Heart left ventricle (tissue), 16 donors: ENCODE results near the gene GPRC5D. TPM values are rescaled to one million over a fixed set of nuclear protein-coding genes. Genes with fewer than 3 reads are reported as not detected.

Experiments
- ATAC-seq, 4 donors: fragments of 200-7000 bp; cut with Tn5 transposase; one replicate each; pipeline ENCODE4 v1.9.1; 2020 to 2022; ENCODE audit warnings: moderate library complexity in 4 of 4, mild to moderate bottlenecking in 3 of 4, moderate number of reproducible peaks in 1 of 4
- DNase-seq, 5 donors: peaks; one replicate each; pipeline ENCODE4 v3.0.0-alpha.2; 2020
- H3K27ac ChIP-seq, 12 donors: fragments of 200-600 bp; sonication (generic) in 4 of 12; one replicate each; pipeline versions ENCODE4 v1.5.0 to v1.8.0; 2016 to 2022; ENCODE audit warnings: mild to moderate bottlenecking in 2 of 12
- H3K27me3 ChIP-seq, 9 donors: fragments of 200-600 bp; sonication (generic) in 2 of 9; one replicate each; pipeline versions ENCODE4 v1.5.1 to v1.8.0; 2016 to 2022; ENCODE audit warnings: mild to moderate bottlenecking in 3 of 9
- H3K36me3 ChIP-seq, 9 donors: fragments of 200-600 bp; sonication (generic) in 2 of 9; one replicate each; pipeline versions ENCODE4 v1.5.0 to v1.8.0; 2018 to 2022; ENCODE audit warnings: mild to moderate bottlenecking in 2 of 9
- H3K4me1 ChIP-seq, 12 donors: fragments of 200-600 bp; sonication (generic) in 4 of 12; one replicate each; pipeline versions ENCODE4 v1.5.0 to v1.8.0; 2016 to 2022; ENCODE audit warnings: mild to moderate bottlenecking in 3 of 12
- H3K4me3 ChIP-seq, 12 donors: fragments of 200-600 bp; sonication (generic) in 4 of 12; one replicate each; pipeline versions ENCODE4 v1.5.0 to v1.8.0; 2017 to 2022; ENCODE audit warnings: mild to moderate bottlenecking in 9 of 12, moderate library complexity in 4 of 12
- H3K9me3 ChIP-seq, 12 donors: fragments of 200-600 bp; sonication (generic) in 4 of 12; one replicate each; pipeline versions ENCODE4 v1.5.0 to v1.8.0; 2016 to 2022; ENCODE audit warnings: mild to moderate bottlenecking in 1 of 12
- POLR2A ChIP-seq, 2 donors: fragments of 450-650 bp; IDR thresholded peaks; one replicate each; pipeline ENCODE4 v1.6.1; 2017; ENCODE audit warnings: antibody characterized with exemption in 2 of 2, mild to moderate bottlenecking in 2 of 2, moderate library complexity in 2 of 2
- WGBS, 4 donors: extraction: QIAGEN DNeasy Blood & Tissue Kit in 2 of 4; methylation state at CpG; one replicate each; pipeline versions ENCODE4 v1.1.5 to v1.1.7; 2013 to 2018; 5-methylcytosine and 5-hydroxymethylcytosine counted together
- intact Hi-C, 10 donors: fragments of 100-400 bp; cut with DNase I; formaldehyde crosslinking; loops; one replicate each; pipeline versions ENCODE4 v1.11.1 to v1.14.2; 2022
- polyA plus RNA-seq, 2 donors: library from polyadenylated mRNA; stranded (reverse); fragments of 200-250 nt; gene quantifications; one replicate each; pipeline ENCODE4 v1.2.3, GENCODE V29; 2013
- total RNA-seq, 9 donors: library from RNA; depleted of rRNA in 2 of 9; stranded (reverse); fragments of >200 nt in 2 of 9; fragmentation: NEBNext Ultra II Directional in 3 of 9; extraction: Animal tissue kit (Norgen Biotek cat#: 25700) in 3 of 9; gene quantifications; one replicate each; pipeline versions ENCODE4 v1.1.0 to v1.2.4, GENCODE V29; 2016 to 2023
- TF ChIP-seq, protein P1 (sequence below), 12 donors: fragments of 200-600 bp; sonication (generic) in 4 of 12; IDR thresholded peaks; one replicate each; pipeline versions ENCODE4 v1.5.0 to v1.8.0; 2018 to 2022; ENCODE audit warnings: antibody characterized with exemption in 12 of 12, mild to moderate bottlenecking in 5 of 12
- donor health status: ischemic (EF 13 %, LVEDD 7.1; RV severe dilation, severe dysfunction).
- donor health status: healthy with polysubstance abuse.
- donor health status: DM: no; HTN: yes; CAD: no.
- donor health status: DM: no; HTN: no; CAD: no.
- donor health status: ischemic (EF 25% LVEDD 6.9; RV normal size, moderate dysfunction).
- donor health status: ischemic (EF 25% LVEDD 5.7; RV mildly dilated, moderate dysfunction).
- donor health status: healthy.
- donor health status: DM: yes; HTN: yes; CAD: no.
- donor health status: ischemic (EF 35%, LVEDD 5.7; RV mildly dilated, moderate dysfunction).
- donor health status: nonischemic (EF 11% LVEDD 7.7; RV severe dilation, severe dysfunction).
- donor health status: DM: yes; HTN: yes; CAD: no.
- donor health status: PGD.
- donor health status: ischemic (EF 29% LVEDD 5.4; RV normal size, mild dysfunction).
- donor health status: nonischemic (EF 23%, LVEDD 6.1; RV moderate dilation, normal function).

The GPRC5D gene
- total and polyA plus RNA-seq, 11 donors: 0.11 TPM; not detected in 10

DNA sequence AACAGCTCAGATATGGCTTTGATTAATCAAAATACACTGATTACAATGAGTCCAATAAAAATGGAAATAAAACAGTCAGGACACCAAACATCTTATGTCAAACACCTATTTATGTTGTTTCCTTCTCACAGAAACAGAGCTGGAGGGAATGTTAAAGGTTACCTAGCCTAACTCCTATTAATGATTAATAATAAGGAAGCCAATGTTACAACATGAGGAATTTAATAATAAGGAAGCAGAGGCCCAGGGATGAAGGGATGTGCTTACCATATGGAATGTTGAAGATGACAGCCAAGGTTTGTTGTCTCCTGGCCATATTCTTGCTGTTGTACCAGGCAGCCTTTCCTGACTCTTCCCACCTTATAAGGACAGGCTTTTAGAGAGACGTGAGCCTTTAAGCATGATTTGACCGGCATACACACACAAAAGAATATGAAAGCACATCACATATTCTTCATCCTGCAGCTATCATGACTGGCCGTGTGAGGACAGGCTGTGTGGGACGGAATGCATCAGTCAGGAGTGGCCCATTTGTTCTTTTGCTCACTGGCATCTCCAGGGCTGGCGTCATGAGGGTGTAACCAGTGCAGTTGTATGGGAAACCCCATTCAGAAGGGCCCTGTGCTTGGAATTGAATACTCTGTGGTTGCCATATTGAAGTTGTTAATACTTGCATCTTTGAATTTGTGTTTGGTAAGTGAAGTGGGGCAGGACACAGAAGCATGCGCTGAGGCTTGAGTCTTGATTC, 3.1 kb upstream of the GPRC5D start:
- DNase-seq: no peak
- H3K4me3 ChIP-seq: no peak overlapping the region
- no peak for ATAC-seq
- H3K9me3 ChIP-seq: no peaks in the 10 kb centered on the region
- 87 to 96% (median 96%) methylated on average over 6 of the region's 6 CpGs for WGBS, 4 donors
- no peaks in the 10 kb centered on the region for H3K27me3 ChIP-seq
- H3K4me1 ChIP-seq: no peaks in the 10 kb centered on the region
- H3K36me3 ChIP-seq: no peaks in the 10 kb centered on the region
- no peak overlapping the region for H3K27ac ChIP-seq
- intact Hi-C loops: no loop called here
- TF ChIP-seq POLR2A (IDR thresholded peaks at IDR 0.05): no peak
- TF ChIP-seq, protein P1, sequence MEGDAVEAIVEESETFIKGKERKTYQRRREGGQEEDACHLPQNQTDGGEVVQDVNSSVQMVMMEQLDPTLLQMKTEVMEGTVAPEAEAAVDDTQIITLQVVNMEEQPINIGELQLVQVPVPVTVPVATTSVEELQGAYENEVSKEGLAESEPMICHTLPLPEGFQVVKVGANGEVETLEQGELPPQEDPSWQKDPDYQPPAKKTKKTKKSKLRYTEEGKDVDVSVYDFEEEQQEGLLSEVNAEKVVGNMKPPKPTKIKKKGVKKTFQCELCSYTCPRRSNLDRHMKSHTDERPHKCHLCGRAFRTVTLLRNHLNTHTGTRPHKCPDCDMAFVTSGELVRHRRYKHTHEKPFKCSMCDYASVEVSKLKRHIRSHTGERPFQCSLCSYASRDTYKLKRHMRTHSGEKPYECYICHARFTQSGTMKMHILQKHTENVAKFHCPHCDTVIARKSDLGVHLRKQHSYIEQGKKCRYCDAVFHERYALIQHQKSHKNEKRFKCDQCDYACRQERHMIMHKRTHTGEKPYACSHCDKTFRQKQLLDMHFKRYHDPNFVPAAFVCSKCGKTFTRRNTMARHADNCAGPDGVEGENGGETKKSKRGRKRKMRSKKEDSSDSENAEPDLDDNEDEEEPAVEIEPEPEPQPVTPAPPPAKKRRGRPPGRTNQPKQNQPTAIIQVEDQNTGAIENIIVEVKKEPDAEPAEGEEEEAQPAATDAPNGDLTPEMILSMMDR (IDR thresholded peaks at IDR 0.05): no peak

DNA sequence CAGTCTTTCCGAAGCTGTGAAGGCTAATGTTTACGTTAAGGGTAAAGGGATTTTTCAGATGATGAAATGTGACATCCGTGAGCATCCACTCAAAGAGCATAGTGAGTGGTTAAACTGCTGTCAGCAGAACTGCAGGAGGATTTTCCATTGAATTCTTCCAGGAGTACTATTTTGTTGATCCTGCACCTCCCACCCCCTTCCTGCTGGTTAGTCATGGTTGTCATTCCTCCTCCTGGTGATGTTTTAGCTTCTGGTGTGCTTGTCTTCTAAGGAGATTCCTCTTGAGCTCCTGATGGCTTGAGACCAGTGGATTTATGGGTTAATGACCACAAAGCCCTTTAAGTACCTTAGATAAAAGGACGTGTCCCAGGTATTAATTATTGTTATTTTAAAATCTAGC, 2.4 kb upstream of the GPRC5D start:
- TF ChIP-seq, protein P1 (IDR thresholded peaks at IDR 0.05): no peak
- TF ChIP-seq POLR2A (IDR thresholded peaks at IDR 0.05): no peak
- ATAC-seq (no peak), DNase-seq (no peak)
- H3K4me1 ChIP-seq: no peaks in the 10 kb centered on the region
- whole genome bisulfite sequencing, 4 donors: 81 to 85% (median 84%) methylated on average over 4 of the region's 4 CpGs
- H3K4me3 ChIP-seq: no peak overlapping the region
- H3K27me3 ChIP-seq: no peaks in the 10 kb centered on the region
- no peaks in the 10 kb centered on the region for H3K36me3 ChIP-seq
- intact Hi-C loops: no loop called here
- no peak overlapping the region for H3K27ac ChIP-seq
- H3K9me3 ChIP-seq: no peaks in the 10 kb centered on the region

DNA sequence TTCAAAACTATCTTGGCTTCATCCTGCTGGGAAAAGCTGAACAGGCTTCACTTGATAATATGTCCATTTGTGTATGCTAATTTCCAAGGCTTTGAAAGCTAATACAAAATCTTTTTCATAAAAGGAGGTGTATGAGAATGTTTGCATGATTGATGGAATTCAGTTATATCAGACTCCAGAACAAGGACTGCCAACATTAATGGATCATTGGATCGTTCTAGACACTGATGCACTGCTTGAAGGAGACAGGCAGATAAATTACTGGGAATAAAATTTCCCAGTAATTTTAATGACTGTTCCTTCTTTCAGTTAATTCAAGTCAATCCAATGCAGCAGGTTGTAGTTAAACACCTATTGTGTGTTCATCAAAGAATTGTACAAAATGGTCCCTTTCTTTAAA, 466 bp downstream of the GPRC5D start:
- DNase-seq (no peak), ATAC-seq (no peak)
- no peaks in the 10 kb centered on the region for H3K4me1 ChIP-seq
- H3K9me3 ChIP-seq: no peaks in the 10 kb centered on the region
- no peak overlapping the region for H3K27ac ChIP-seq
- intact Hi-C loops: no loop called here
- WGBS, 4 donors: 88 to 92% (median 91%) methylated on average over 1 of the region's 1 CpG
- H3K4me3 ChIP-seq: no peak overlapping the region
- no peaks in the 10 kb centered on the region for H3K36me3 ChIP-seq
- H3K27me3 ChIP-seq: no peaks in the 10 kb centered on the region
- TF ChIP-seq POLR2A (IDR thresholded peaks at IDR 0.05): no peak
- TF ChIP-seq, protein P1 (IDR thresholded peaks at IDR 0.05): no peak

DNA sequence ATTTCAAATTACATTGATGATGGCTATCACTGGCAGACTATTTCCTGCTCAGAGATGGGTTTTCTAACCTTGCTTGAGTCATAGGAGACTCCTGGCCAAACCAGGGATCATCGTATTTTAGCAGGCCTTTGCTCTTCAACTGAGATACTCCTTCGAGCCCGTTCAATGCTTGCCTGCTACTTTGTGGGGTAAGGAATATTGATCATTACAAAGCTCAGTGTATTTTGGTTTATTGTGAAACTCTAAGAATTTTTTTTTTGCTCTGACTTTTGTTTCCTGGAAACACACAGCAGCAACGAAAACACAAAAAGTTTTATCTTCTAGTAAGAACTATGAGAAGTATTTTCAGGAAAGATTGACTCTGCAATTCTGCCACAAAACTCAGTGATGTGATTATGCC, 4.1 kb downstream of the GPRC5D start:
- DNase-seq: no peak
- TF ChIP-seq, protein P1 (IDR thresholded peaks at IDR 0.05): no peak
- no peak for TF ChIP-seq POLR2A (IDR thresholded peaks at IDR 0.05)
- Histone ChIP-seq H3K4me1 (no peaks in the 10 kb centered on the region), H3K9me3 (no peaks in the 10 kb centered on the region), H3K36me3 (no peaks in the 10 kb centered on the region), H3K27ac (no peak overlapping the region), H3K4me3 (no peak overlapping the region), H3K27me3 (no peaks in the 10 kb centered on the region)
- ATAC-seq: no peak
- 84 to 91% (median 87%) methylated on average over 4 of the region's 4 CpGs for WGBS, 4 donors
- intact Hi-C loops: no loop called here
